Measurements from ENCODE around the gene PFKL.

DNA sequence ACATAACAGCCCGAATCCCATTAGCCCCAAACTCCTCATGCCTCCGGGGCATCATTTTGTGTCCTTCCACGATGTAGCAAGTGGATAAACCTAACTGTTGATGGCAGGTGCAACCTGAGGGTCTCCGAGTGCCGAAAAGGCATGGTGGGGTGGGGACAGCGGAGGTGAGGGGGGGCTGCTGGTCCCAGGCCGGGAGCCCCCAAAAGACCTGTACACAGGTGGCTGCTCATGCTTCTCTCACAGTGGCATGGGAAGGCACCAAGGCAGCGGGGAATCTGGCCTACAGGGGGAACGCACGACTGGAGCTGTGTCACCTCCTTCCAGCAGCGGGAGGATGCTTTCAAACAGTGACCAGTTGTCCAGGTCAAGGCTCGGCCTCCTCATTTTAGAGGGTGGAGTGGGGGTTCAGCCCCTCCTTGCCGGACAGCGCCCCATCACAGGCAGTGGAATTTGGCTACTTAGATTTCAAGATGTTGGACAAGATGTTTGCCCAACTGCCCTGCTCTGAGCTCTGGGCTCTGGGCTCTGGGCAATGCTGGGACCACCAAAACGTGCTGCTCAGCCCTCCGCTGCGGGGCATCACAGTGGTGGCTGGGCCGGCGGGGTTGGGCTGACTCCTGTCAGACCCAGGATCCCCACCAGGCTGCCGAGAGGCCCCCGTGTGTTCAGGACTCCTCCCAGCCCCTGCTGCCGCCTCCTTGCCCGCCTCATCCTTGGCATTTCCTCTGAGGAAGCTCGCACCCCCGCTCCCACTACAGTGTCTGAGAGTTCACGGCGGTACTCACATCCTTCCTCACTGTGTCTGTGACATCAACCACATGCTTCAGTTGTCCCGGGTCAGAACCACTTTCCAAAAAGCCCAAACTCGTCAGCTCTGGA lies 45.8 kb upstream of the PFKL start:
- TF ChIP-seq YY1 (IDR thresholded peaks at IDR 0.05; ENCODE audit: insufficient read depth, insufficient read length) (no peak), SUZ12 (IDR thresholded peaks at IDR 0.05; ENCODE audit: extremely low read depth, insufficient read depth, insufficient read length) (no peak)
